GM19035 (cell line): ENCODE results near the gene HOXD1.

Experiments
- ATAC-seq: cut with Tn5 transposase; IDR thresholded peaks from one replicate; pipeline ENCODE4 v1.9.1; 2021; ENCODE audit not compliant: unreplicated experiment

HOXD1 gene

GRCh38 chr2:176152350-176153181 lies 35.9 kb upstream of the HOXD1 start:
- no peak for ATAC-seq

GRCh38 chr2:176154576-176155252 lies 33.8 kb upstream of the HOXD1 start:
- no peak for ATAC-seq

- no peak for ATAC-seq
Observed at GRCh38 chr2:176155356-176156044, 33.0 kb upstream of the HOXD1 start.

GRCh38 chr2:176156301-176156806 lies 32.1 kb upstream of the HOXD1 start:
- ATAC-seq, result no peak

GRCh38 chr2:176156807-176157498 lies 31.5 kb upstream of the HOXD1 start, which contains the start of gene HOXD3:
TSS of gene HOXD3 (plus strand) at chr2:176157307. CDS start at chr2:176169115, 11,808 bp downstream.
- no peak for ATAC-seq

GRCh38 chr2:176157499-176158185 lies 30.8 kb upstream of the HOXD1 start:
- ATAC-seq, result no peak

GRCh38 chr2:176158186-176158591 lies 30.3 kb upstream of the HOXD1 start:
- no peak for ATAC-seq

- no peak for ATAC-seq
Observed at GRCh38 chr2:176158855-176159662, 29.4 kb upstream of the HOXD1 start.

GRCh38 chr2:176159663-176160250 lies 28.7 kb upstream of the HOXD1 start:
- ATAC-seq, result no peak

GRCh38 chr2:176160251-176160985 lies 28.1 kb upstream of the HOXD1 start:
- ATAC-seq, result no peak

GRCh38 chr2:176160986-176161824 lies 27.3 kb upstream of the HOXD1 start:
- no peak for ATAC-seq

- ATAC-seq, result no peak
Observed at GRCh38 chr2:176161825-176162626, 26.4 kb upstream of the HOXD1 start.

GRCh38 chr2:176162911-176163671 lies 25.4 kb upstream of the HOXD1 start:
- no peak for ATAC-seq

- ATAC-seq, result no peak
Observed at GRCh38 chr2:176163672-176164056, 24.8 kb upstream of the HOXD1 start.

GRCh38 chr2:176164201-176164600 lies 24.3 kb upstream of the HOXD1 start:
- no peak for ATAC-seq
